Measurements from ENCODE around the gene SETD1B. TPM values are rescaled to one million over a fixed set of nuclear protein-coding genes. Genes with fewer than 3 reads are reported as not detected.
"Not testable (repeated sequence)": the region's sequence is repeated elsewhere in the genome, so short reads cannot be mapped to it uniquely, and the experiment has no call there.

The SETD1B gene
- total RNA-seq, 1 donor from 2014 or later = 1.8 TPM

DNA sequence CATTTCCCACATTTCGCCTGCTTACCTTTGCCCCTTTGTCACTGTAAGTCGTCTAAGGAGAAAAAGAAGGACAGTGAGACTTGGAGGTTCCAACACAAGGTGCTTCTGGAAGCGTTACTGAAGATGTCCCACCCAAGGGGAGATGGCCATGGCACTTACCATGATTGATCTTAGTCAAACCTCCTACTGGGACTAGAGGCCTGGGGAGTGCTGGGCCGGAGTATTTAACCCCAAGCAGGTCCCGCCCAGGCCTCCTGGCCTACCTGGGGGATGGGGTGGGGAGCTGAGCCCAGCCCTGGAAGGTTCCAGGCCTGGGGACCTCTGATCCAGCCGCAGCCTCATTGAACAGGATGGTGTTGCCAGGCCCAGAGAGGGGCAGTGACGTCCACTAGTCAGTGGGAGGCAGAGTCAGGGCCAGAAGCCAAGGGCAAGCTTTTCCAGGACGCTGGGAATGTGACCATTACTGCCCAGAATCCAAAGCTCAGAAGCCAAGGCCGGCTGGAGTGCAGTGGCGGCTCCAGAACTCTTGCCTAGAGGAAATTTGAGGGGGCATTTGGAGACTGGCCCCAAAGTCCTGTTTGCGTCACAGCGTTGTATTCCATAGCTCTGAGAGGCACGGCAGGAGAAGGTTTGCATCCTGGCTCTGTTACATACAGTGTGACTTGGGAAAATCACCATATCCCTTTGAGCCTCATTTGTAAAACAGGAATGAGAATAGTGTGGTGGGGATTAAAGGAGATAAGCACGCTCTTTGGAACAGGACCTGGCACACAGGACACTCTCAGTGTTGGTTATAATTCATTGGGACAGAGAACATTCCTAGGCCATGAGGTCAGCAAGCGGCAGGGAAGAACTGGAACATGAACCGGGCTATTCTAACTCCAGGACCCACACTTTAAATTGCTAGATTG lies 55.1 kb downstream of the SETD1B start, which contains the start of gene HPD:
Gene HPD, minus strand, starts transcription at position 198 of the 911 bp plus-strand sequence. Its CDS starts 36 bp downstream, at position 162.
- Histone ChIP-seq H3K4me2 (no peak within 1 kb of the TSS), H3K27me3 (no peaks in the 10 kb centered on the region), H3K9ac (peak within 1 kb of the TSS; percentile 20), H3K4me1 (peaks cover 11% of the 10 kb centered on the region), H4K20me1 (ENCODE audit: low read depth) (no peaks in the 10 kb centered on the region), H3K4me3 (no peak within 1 kb of the TSS), H3F3A (ENCODE audit: low read depth) (peaks cover 9% of the 10 kb centered on the region), H2AFZ (replicated peaks) (no peak within 1 kb of the TSS), H3K9me3 (ENCODE audit: low read depth) (no peaks in the 10 kb centered on the region), H3K36me3 (no peaks in the 10 kb centered on the region), H3K79me2 (ENCODE audit: low read depth) (no peaks in the 10 kb centered on the region), H3K27ac (no peak within 1 kb of the TSS)
- Mint-ChIP-seq H3K36me3 (no peaks in the 10 kb centered on the region), H3K4me1 (peaks cover 59% of the 10 kb centered on the region), H3K27ac (peak within 1 kb of the TSS; percentile 96), H3K27me3 (ENCODE audit: insufficient read depth, low read depth) (peaks cover 6% of the 10 kb centered on the region), H3K9me3 (no peaks in the 10 kb centered on the region), H3K4me3 (peak within 1 kb of the TSS; percentile 77)
- peak; percentile 41 for DNase-seq (ENCODE audit: low spot score)
- TF ChIP-seq EZH2 (IDR thresholded peaks at IDR 0.05) = no peak
- TF ChIP-seq, protein P1, sequence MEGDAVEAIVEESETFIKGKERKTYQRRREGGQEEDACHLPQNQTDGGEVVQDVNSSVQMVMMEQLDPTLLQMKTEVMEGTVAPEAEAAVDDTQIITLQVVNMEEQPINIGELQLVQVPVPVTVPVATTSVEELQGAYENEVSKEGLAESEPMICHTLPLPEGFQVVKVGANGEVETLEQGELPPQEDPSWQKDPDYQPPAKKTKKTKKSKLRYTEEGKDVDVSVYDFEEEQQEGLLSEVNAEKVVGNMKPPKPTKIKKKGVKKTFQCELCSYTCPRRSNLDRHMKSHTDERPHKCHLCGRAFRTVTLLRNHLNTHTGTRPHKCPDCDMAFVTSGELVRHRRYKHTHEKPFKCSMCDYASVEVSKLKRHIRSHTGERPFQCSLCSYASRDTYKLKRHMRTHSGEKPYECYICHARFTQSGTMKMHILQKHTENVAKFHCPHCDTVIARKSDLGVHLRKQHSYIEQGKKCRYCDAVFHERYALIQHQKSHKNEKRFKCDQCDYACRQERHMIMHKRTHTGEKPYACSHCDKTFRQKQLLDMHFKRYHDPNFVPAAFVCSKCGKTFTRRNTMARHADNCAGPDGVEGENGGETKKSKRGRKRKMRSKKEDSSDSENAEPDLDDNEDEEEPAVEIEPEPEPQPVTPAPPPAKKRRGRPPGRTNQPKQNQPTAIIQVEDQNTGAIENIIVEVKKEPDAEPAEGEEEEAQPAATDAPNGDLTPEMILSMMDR (IDR thresholded peaks at IDR 0.05) = no peak
- no peak for TF ChIP-seq EZH2phosphoT487 (IDR thresholded peaks at IDR 0.05)

DNA sequence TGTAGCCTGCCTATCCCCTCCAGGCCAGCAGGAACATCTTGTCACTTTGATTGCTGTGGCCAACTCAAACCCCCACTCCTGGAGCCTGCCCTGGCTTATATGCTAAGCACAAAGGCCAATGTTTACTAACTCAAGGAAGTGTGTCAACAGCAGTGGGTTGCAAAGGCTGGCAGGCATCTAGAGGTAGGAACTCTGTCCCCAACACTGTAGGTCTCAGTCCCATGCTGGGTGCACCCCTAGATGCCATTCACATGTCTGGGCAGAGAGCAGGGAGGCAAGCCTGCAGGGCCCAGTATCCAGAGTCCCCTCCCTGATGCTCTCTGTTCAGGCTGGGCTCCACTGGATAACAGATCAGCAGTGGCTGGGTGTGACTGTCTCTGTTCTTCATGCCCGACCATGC lies 56.4 kb downstream of the SETD1B start:
- no peaks in the 10 kb centered on the region for H3K36me3 Mint-ChIP-seq

DNA sequence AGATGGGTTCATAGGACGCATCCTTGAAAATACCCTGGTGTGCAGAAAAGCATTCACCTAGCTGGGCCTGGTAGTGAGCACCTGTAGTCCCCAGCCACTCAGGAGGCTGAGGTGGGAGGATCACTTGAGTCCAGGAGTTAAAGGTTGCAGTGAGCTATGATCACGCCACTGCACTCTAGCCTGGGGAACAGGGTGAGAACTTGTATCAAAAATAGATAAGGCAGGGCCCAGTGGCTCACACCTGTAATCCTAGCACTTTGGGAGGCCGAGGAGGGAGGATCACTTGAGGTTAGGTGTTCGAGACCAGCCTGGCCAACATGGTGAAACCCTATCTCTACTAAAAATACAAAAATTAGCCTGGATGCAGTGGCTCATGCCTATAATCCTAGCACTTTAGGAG lies 56.9 kb downstream of the SETD1B start:
- not testable (repeated sequence) for H3K9me3 ChIP-seq (ENCODE audit: low read depth); H3F3A ChIP-seq (ENCODE audit: low read depth); H3K27me3 Mint-ChIP-seq (ENCODE audit: insufficient read depth, low read depth); H3K27ac ChIP-seq; H3K4me3 Mint-ChIP-seq; H3K79me2 ChIP-seq (ENCODE audit: low read depth); H3K9me3 Mint-ChIP-seq; H3K27me3 ChIP-seq; H3K27ac Mint-ChIP-seq; H3K4me3 ChIP-seq; H3K9ac ChIP-seq; H4K20me1 ChIP-seq (ENCODE audit: low read depth); H3K36me3 ChIP-seq; H2AFZ ChIP-seq (replicated peaks); H3K4me2 ChIP-seq; DNase-seq (ENCODE audit: low spot score); H3K36me3 Mint-ChIP-seq
- peaks cover 11% of the 10 kb centered on the region for H3K4me1 ChIP-seq
- H3K4me1 Mint-ChIP-seq = peaks cover 56% of the 10 kb centered on the region

More for the DNA sequence above, 56.4 kb downstream of the SETD1B start:
- peaks cover 11% of the 10 kb centered on the region for H3K4me1 ChIP-seq
- no peak for DNase-seq (ENCODE audit: low spot score)
- H3K9me3 ChIP-seq (ENCODE audit: low read depth) = no peaks in the 10 kb centered on the region
- H4K20me1 ChIP-seq (ENCODE audit: low read depth) = no peaks in the 10 kb centered on the region
- no peak overlapping the region for H2AFZ ChIP-seq (replicated peaks)
- H3K27ac ChIP-seq = no peak overlapping the region
- no peak overlapping the region for H3K4me2 ChIP-seq
- no peaks in the 10 kb centered on the region for H3K27me3 ChIP-seq
- Mint-ChIP-seq H3K9me3 (no peaks in the 10 kb centered on the region), H3K27ac (no peak overlapping the region), H3K4me1 (peaks cover 56% of the 10 kb centered on the region), H3K4me3 (no peak overlapping the region), H3K27me3 (ENCODE audit: insufficient read depth, low read depth) (peaks cover 6% of the 10 kb centered on the region)
- TF ChIP-seq EZH2 (IDR thresholded peaks at IDR 0.05) (no peak), EZH2phosphoT487 (IDR thresholded peaks at IDR 0.05) (no peak)
- TF ChIP-seq, protein P1 (IDR thresholded peaks at IDR 0.05) = no peak
- H3K4me3 ChIP-seq = no peak overlapping the region
- H3K79me2 ChIP-seq (ENCODE audit: low read depth) = no peaks in the 10 kb centered on the region
- no peaks in the 10 kb centered on the region for H3K36me3 ChIP-seq
- peaks cover 9% of the 10 kb centered on the region for H3F3A ChIP-seq (ENCODE audit: low read depth)
- H3K9ac ChIP-seq = no peak overlapping the region
